ENCODE results near the gene RNF32.

DNA sequence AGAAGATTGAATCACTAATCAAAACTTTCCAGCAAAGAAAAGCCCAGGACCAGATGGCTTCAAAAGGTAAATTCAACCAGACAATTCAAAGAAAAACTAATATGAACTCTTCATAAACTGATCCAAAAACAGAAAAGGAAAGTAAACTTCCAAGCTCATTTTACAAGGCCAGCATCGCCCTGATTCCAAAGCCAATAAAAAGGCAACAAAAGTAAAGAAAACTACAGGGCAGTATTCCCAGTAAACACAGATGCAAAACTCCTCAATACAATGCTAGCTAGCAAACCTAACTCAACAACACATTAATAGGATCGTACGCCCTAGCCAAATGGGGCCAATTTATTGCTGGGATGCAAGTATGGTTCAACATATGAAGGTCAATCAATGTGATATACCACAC is 53.1 kb downstream of the RNF32 start:
- TF ChIP-seq, protein P1, sequence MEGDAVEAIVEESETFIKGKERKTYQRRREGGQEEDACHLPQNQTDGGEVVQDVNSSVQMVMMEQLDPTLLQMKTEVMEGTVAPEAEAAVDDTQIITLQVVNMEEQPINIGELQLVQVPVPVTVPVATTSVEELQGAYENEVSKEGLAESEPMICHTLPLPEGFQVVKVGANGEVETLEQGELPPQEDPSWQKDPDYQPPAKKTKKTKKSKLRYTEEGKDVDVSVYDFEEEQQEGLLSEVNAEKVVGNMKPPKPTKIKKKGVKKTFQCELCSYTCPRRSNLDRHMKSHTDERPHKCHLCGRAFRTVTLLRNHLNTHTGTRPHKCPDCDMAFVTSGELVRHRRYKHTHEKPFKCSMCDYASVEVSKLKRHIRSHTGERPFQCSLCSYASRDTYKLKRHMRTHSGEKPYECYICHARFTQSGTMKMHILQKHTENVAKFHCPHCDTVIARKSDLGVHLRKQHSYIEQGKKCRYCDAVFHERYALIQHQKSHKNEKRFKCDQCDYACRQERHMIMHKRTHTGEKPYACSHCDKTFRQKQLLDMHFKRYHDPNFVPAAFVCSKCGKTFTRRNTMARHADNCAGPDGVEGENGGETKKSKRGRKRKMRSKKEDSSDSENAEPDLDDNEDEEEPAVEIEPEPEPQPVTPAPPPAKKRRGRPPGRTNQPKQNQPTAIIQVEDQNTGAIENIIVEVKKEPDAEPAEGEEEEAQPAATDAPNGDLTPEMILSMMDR (IDR thresholded peaks at IDR 0.05): no peak
- no peak for TF ChIP-seq POLR2A (IDR thresholded peaks at IDR 0.05)
